H1 (cell line): Measurements from ENCODE around the gene ADARB2. TPM values are rescaled to one million over a fixed set of nuclear protein-coding genes. Genes with fewer than 3 reads are reported as not detected.

Experiments
- CBX8 ChIP-seq: fragments of 300-800, 300-1000 bp; sonication (generic); IDR thresholded peaks from 2 replicates; pipeline ENCODE4 v1.7.1; 2016; ENCODE audit warnings: low read depth, low read length, borderline replicate concordance
- CREB1 ChIP-seq: IDR thresholded peaks from 2 replicates; pipeline ENCODE4 v1.6.1; 2012; ENCODE audit warnings: inconsistent platforms
- FOSL1 ChIP-seq: IDR thresholded peaks from 2 replicates; pipeline ENCODE4 v1.6.1; 2011; ENCODE audit warnings: mild to moderate bottlenecking, low read depth, low read length, moderate library complexity; ENCODE audit not compliant: insufficient read depth
- KDM1A ChIP-seq: fragments of 200-600, 300-600 bp; sonication (generic); IDR thresholded peaks from 2 replicates; pipeline ENCODE4 v1.7.1; 2016; ENCODE audit warnings: mild to moderate bottlenecking, low read length, borderline replicate concordance
- MAX ChIP-seq: IDR thresholded peaks from 2 replicates; pipeline ENCODE4 v1.6.1; 2012; ENCODE audit warnings: inconsistent platforms
- RXRA ChIP-seq: IDR thresholded peaks from 2 replicates; pipeline ENCODE4 v1.6.1; 2011; ENCODE audit warnings: low read depth, mild to moderate bottlenecking, low read length, moderate library complexity; ENCODE audit not compliant: insufficient read depth
- polyA plus RNA-seq, 7 experiments: library from polyadenylated mRNA; depleted of rRNA in 3 of 7; stranded (reverse) in 5 of 7; unstranded in 2 of 7; fragments of >200 nt in 5 of 7; fragments of 200-250 nt in 2 of 7; gene quantifications; 1 replicate in 5 of 7; 2 replicates in 1 of 7; 4 replicates in 1 of 7; pipeline versions ENCODE4 v1.2.1 to v1.2.3, GENCODE V29; 2011 to 2013; ENCODE audit warnings: missing spikeins in 2 of 7, mixed read lengths in 2 of 7
- total RNA-seq: library from RNA; stranded (reverse); fragmentation: NEBNext Ultra II Directional; extraction: Animal tissue kit (Norgen Biotek cat#: 25700); gene quantifications from 2 replicates; pipeline ENCODE4 v1.2.1, GENCODE V29; 2021

Gene ADARB2
- total and polyA plus RNA-seq, 2 of the 8 experiments (the other 6 are each of a cell fraction or from before 2014, with no cell fraction given) = 2.2 to 2.8 TPM

GRCh38 chr10:1652151-1652550, 85.2 kb downstream of the ADARB2 start (continued):
- TF ChIP-seq FOSL1 (no peak), KDM1A (no peak), RXRA (no peak), CBX8 (no peak), MAX (no peak), CREB1 (no peak)
